GM18502 (cell line): Measurements from ENCODE around the gene ANXA2R.

Source experiments
- ATAC-seq: cut with Tn5 transposase; IDR thresholded peaks from one replicate; pipeline ENCODE4 v1.9.1; 2021; ENCODE audit warnings: mild to moderate bottlenecking; ENCODE audit not compliant: unreplicated experiment, poor library complexity

Gene ANXA2R

DNA sequence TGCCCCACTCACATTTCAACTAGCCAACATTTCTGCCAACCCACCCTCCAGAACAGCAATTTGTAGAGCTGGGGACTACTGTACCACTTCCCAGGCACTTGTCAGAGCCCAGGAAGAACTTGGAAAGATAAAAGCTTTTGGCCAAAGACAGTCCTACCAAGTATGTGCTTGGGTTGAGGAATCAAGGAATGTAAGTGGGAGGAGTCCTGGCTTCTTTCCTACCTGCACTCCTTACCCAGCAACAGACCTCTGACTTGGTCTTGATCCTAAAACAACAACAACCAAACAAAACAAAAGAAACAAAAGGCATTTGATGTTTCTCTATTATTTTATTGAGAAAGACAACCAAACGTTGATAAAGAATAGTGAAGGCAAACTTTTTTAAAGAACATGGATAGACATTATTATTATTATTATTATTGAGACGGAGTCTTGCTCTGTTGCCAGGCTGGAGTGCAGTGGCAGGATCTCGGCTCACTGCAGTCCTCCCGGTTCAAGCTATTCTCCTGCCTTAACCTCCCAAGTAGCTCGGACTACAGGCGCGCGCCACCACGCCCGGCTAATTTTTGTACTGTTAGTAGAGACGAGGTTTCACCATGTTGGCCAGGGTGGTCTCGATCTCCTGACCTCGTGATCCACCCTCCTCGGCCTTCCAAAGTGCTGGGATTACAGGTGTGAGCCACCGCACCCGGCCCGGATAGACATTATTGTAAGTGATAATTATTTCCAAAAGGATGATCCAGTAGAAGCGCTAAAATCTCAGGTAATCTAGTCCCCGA, 33.5 kb downstream of the ANXA2R start:
- no peak for ATAC-seq

DNA sequence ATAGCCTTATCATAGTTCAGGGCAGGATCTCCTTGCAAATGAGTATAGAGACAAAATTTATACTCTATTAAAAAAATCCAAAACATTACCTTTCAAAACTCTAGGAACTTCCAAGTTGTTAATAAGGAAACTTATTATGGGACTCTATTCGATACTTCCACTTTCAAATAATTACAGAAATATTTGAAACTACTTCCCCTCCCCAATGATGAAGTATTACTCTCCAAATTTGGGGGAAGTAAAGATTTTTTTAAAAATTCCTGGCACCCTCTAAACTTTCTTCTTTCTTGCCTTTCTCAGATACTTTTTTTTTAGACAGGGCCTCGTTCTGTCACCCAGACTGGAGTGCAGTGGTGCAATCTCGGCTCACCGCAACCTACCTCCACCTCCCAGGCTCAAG, 35.1 kb downstream of the ANXA2R start:
- no peak for ATAC-seq

DNA sequence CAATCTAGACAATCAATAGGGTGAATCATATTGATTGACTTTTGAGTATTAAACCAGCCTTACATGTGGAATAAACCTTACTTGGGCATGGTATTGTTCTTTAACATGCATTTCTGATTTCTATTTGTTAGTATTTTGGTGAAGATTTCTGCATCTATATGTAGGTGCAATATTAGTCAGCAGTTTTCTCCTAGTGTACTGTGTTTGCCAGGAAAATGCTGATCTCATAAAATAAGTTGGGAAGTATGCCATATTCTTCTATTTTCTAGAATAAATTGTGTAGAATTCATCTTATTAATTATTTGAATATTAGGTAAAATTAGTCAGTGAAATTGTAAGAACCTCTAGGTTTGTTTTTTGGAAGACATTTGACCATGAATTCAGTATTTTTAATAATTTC, 38.4 kb downstream of the ANXA2R start:
- ATAC-seq: no peak

DNA sequence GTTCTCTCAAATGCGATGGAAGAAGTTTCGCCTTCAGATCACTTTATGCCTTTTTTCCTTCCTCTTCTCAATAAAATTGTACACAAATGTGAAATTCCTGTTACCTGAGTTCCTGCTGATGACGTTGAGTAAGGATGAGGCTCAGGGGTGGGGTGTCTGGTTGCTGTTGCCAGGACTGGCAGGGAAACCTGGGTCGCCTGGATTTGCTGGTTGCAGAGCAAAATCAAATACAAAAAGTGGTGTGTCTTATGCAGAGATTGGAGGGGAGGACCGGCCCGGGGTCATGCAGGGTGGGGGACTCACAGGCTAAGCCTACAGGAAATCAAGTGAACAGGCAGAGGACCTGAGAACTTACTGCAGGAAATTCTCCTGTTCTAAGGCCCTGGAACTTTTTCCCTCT, 39.2 kb downstream of the ANXA2R start:
- ATAC-seq: no peak

DNA sequence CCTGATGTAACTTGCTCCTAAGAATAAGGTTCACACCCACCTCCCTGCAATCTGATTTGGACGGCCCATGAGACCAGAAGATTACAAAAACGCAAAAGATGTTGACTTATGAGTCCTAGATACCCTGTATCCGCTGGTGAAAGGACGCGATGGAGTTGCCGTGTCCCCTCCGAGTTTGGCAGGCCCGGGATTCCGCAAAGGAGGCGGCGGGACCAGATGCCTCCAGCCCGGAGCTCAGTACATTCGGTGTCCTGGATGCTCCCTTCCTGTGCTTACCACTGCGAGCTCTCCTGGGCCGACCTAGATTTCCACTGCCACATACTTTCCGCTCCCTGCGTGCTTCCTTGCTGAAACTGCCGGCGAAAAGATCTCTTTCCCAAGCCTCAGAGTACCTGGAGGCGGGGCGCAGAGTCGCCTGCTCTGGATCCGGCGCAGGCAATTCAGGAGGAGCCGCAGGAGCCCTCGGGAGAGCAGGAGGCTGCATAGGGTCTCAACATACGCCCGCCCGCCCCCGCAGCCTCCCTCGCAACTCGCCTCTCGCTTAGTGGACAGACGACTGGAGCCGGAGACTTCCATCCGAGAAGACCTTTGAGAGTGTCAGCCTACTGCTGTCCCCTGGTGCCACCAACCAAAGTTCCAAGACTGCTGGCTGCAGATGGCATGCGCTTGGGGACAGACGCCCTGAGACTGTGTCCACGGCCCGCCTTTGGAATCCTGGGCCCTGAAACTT, 39.8 kb downstream of the ANXA2R start:
- no peak for ATAC-seq

DNA sequence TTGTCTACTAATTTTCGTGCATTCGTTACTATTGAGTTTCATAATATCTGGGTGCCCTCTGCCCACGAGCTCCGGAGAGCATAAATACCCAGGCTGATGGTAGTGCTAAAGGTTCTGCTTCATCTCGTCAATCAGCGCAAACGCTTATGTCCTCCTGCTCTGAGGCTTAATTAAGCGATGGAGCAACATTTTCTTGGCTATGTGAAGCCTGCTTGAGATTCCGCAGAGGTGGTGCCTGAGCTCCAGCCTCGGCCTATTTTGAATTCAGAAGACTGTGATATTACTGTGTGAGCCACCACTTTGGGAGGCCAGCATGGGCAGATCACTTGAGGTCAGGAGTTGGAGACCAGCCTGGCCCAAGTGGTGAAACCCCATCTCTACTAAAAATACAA, 44.8 kb downstream of the ANXA2R start:
- no peak for ATAC-seq

DNA sequence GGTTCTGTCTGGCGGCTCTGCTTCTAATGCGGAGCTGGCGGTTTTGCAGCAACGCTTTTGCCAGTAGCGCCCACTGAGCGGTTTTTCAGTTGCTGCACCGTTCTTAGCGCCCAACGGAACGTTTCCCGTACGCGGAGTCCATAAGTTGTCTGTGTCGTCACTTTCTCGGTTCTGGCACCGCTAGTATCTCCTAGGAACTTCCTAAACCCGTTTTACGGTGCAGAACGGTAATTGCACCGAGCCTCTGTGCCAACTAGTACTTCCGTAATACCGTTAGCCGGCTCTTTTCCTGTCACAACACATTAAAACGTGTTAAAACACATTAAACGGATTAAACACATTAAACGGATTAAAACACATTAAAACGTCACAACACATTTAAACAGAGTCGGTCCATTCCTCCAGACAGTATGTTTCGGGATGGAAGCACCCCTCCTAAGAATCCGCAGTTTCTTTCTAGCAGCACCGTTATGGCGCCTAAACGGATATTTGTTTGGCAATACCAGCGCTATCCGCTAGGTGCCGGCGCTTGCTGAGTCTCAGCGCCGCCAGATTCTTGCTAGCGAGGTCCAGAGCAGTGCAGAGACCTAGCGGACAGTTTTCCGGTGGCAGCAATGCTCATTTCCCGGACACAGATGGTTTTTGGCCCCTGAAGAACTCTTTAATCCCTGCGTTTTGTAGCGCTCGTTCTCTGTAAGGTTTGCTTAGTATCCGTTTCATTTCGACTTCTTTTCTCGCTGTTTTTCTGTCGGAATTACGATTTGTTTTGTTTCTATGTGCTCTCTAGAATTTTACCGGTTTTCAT, 45.4 kb downstream of the ANXA2R start:
- ATAC-seq: peak; percentile 54

DNA sequence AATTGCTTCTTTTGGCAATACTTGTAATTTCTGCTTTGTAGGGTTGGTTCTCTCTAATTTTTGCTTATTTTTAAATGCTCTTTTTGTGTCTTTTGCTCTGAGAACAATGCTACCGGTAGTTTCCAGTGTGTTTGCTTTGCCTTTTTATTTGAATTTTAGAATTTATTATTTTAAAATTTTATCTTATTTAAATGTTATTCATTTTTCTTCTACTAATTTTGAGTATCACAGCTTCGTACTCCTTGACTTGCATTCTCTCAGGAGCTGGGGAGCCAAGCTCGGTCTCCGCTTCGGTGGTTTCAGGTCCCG, 45.9 kb downstream of the ANXA2R start:
- ATAC-seq: no peak

DNA sequence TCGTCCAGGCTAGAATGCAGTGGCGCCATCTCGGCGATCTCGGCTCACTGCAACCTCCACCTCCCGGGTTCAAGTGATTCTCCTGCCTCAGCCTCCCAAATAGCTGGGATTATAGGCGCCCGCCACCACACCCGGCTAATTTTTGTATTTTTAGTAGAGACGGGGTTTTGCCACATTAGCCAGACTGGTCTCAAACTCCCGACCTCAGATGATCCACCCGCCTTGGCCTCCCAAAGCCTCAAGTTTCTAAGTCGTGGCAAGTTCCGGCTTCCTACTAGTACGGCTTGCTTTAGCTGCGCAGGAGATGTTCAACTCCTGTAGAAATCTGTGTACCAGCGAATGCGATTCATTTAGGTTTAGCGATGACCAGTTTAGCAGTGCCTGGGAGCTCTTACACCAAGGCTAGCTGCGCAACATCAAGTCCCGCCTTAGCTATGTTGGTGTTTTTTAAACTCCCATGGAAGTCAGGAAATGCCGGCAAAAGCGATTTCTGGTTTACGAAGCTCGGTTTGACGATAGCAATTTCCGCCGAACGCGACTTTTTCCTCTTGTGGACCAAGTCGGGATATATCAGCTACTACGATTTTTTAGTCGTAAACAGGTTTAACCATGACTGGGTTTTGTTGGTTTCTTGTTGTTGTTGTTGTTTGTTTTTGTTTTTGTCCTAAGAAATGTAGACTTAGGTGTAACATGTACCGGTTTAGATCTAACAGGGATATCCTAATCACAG, 46.4 kb downstream of the ANXA2R start:
- ATAC-seq: peak; percentile 11

DNA sequence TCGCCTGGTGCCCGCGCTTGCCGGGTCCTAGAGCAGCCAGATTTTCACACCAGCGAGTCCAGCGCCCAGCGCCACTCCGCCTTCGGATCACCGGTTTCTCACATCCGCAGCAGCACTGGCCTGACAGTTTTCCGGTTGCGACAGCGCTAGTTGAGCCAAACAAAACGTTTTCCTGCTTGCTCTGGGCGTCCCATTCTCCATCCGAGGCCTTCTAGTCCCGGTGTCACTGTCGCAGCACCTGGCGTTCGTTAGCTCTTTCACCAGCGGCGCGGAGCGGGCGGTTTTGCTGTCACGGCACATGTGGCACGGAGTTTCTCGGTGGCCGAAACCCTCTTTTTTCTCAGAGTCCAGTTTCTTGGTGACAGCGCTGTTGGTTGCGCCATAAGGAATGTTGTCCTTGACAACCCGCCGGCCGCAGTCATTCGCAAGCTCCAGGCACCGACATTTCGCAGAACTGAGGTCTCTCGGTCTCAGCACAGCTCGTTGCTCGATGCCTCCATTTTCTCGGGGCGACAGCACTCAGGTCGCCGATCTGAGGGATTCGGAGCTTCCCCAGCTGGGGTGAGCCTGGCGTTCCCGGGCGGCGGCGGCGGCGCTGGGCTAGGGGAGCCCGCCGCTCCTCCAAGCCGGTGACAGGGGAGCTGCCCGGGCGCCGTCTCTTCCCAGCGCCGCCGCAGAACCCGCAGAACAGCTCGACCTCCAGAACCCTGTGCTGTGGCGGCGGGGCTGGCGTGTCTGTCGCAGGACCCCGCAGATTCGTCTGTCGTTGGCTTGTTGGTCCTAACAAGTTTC, 47.8 kb downstream of the ANXA2R start:
- peak; percentile 41 for ATAC-seq

DNA sequence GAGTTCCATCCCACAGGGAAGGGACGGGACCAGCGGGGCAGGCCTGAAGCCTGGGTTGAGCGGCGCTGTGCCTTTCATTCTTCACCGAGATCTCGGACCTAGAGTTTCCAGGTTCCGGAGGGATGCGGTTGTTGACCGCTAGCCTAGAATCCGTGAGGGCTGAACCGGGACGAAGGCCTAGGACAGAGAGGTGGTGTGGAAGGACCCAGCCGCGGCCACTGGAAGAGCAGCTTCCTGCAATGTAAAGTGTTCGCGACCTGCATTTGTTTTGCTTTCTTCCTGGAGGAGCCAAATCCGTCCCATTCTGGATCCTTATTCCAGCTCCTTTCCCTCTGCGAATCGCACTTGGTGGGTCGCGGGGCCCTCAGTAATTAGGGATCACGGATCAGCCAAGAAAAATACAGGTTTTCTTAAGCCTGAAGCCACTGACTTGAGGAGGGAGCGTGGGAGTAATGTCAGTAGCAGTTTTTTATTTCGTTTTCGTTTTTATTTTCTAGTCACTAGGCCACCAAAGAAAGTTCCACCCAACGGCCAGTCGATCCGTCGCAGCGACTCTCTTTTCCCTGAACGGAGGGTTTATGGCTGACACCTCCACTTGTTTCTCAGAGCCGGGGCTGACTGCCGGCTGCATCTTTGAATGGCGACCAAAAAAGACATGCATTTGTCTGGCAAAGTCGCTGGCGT, 48.6 kb downstream of the ANXA2R start:
- peak; percentile 30 for ATAC-seq

DNA sequence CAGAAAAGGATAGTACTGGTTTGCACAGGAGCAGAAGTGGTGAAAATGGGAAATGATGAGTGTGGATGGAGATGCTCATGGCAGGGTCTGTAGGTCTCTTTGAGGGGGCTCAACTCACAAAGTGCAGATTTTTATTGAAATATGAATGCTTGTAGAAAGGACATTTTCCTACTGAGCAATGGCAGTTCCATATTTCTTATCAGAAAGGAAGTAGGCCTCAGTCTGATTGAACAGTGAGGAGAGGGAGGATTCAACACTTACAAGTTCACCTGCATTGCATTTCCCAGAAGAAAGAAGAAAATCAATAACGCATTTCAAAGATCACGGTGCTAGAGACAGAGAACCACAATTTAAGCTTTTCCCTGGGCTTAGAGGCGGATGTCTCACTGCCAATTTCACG, 49.2 kb downstream of the ANXA2R start:
- no peak for ATAC-seq
